Gastroesophageal sphincter (tissue), 4 donors: ENCODE results near the gene TRAPPC5. TPM values are rescaled to one million over a fixed set of nuclear protein-coding genes. Genes with fewer than 3 reads are reported as not detected.

Source experiments
- ATAC-seq: fragments of 150-250 bp; one replicate; pipeline ENCODE4 v1.9.1; 2016; ENCODE audit warnings: mild to moderate bottlenecking, moderate library complexity
- H3K27ac ChIP-seq, 4 donors: fragments of 200-600 bp; sonication (generic) in 3 of 4; 1 replicate in 3 of 4; 2 replicates in 1 of 4; pipeline ENCODE4 v1.5.1; 2016 to 2019
- H3K27me3 ChIP-seq: fragments of 200-600 bp; sonication (generic); one replicate; pipeline ENCODE4 v1.5.1; 2019
- H3K36me3 ChIP-seq, 2 donors: fragments of 200-600 bp; sonication (generic); one replicate each; pipeline ENCODE4 v1.5.1; 2019; ENCODE audit warnings: control low read depth in 1 of 2
- H3K4me1 ChIP-seq, 3 donors: fragments of 200-600 bp; sonication (generic); 1 replicate in 2 of 3; 2 replicates in 1 of 3; pipeline ENCODE4 v1.5.1; 2016 to 2019; ENCODE audit warnings: control low read depth in 2 of 3
- H3K4me3 ChIP-seq, 2 donors: fragments of 200-600 bp; sonication (generic); one replicate each; pipeline ENCODE4 v1.5.1; 2019; ENCODE audit warnings: mild to moderate bottlenecking in 1 of 2, moderate library complexity in 1 of 2
- H3K9me3 ChIP-seq, 3 donors: fragments of 200-600 bp; sonication (generic); one replicate each; pipeline ENCODE4 v1.5.1; 2017 to 2019; ENCODE audit warnings: control low read depth in 2 of 3
- EP300 ChIP-seq: sonication (generic); formaldehyde crosslinking; IDR thresholded peaks from one replicate; pipeline ENCODE4 v1.6.1; 2017; ENCODE audit warnings: antibody characterized with exemption, mild to moderate bottlenecking
- POLR2A ChIP-seq, 2 donors: fragments of 450-650 bp; IDR thresholded peaks; one replicate each; pipeline ENCODE4 v1.6.1; 2017; ENCODE audit warnings: antibody characterized with exemption in 2 of 2, mild to moderate bottlenecking in 2 of 2, moderate library complexity in 1 of 2
- POLR2AphosphoS5 ChIP-seq: sonication (generic); formaldehyde crosslinking; IDR thresholded peaks from one replicate; pipeline ENCODE4 v1.6.1; 2017; ENCODE audit warnings: antibody characterized with exemption
- WGBS, 2 donors: methylation state at CpG; one replicate each; pipeline ENCODE4 v1.1.5; 2018; ENCODE audit warnings: low coverage in 1 of 2; 5-methylcytosine and 5-hydroxymethylcytosine counted together
- total RNA-seq, 4 donors: library from RNA; depleted of rRNA; stranded (reverse); fragments of >200 nt; gene quantifications; one replicate each; pipeline ENCODE4 v1.1.0, GENCODE V29; 2016
- TF ChIP-seq, protein P1 (sequence below), 4 experiments: fragments of 200-600 bp in 2 of 4; fragments of 450-650 bp in 2 of 4; sonication (generic) in 1 of 4; IDR thresholded peaks; one replicate each; pipeline ENCODE4 v1.5.1; 2017 to 2019; ENCODE audit warnings: antibody characterized with exemption in 4 of 4, mild to moderate bottlenecking in 2 of 4, moderate library complexity in 2 of 4

Gene TRAPPC5
- total RNA-seq, 4 donors from 2014 or later, result 56.0 to 69.0 (median 64.0) TPM

DNA sequence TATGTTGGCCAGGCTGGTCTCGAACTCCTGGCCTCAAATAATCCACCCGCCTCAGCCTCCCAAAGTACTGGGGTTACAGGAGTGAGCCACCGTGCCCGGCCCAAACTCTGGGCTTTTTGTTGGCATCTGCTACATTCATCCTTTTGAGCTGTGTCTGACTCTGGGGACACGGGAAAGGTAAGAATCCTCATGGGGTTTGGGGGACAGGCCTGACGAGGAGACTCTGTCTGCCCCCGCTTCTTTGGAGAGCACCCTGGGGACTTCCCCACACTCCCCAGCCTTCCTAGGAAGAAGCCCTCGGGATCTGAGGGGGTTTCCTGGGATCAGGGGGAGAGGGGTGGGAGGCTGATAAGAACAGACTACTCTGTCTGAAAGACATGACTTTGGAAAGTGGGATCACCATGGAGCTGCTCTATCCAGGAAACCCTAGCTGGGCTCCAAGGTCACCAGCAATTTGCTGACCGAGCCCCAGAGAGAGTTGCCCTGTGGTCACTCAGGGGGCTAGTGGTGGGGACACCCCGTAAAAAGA, 29.4 kb downstream of the TRAPPC5 start:
- no peaks in the 10 kb centered on the region for H3K36me3 ChIP-seq
- ATAC-seq, result no peak
- WGBS, 2 donors, result no CpG with 5 or more reads among the region's 10 CpGs
- H3K27ac ChIP-seq, result no peak overlapping the region
- H3K4me3 ChIP-seq, result no peak overlapping the region
- TF ChIP-seq EP300 (no peak), POLR2A (IDR thresholded peaks at IDR 0.05) (no peak), POLR2AphosphoS5 (no peak)
- TF ChIP-seq, protein P1, sequence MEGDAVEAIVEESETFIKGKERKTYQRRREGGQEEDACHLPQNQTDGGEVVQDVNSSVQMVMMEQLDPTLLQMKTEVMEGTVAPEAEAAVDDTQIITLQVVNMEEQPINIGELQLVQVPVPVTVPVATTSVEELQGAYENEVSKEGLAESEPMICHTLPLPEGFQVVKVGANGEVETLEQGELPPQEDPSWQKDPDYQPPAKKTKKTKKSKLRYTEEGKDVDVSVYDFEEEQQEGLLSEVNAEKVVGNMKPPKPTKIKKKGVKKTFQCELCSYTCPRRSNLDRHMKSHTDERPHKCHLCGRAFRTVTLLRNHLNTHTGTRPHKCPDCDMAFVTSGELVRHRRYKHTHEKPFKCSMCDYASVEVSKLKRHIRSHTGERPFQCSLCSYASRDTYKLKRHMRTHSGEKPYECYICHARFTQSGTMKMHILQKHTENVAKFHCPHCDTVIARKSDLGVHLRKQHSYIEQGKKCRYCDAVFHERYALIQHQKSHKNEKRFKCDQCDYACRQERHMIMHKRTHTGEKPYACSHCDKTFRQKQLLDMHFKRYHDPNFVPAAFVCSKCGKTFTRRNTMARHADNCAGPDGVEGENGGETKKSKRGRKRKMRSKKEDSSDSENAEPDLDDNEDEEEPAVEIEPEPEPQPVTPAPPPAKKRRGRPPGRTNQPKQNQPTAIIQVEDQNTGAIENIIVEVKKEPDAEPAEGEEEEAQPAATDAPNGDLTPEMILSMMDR (IDR thresholded peaks at IDR 0.05), result no peak
- peaks cover 33% of the 10 kb centered on the region for H3K27me3 ChIP-seq
- H3K4me1 ChIP-seq, result no peaks in the 10 kb centered on the region
- no peaks in the 10 kb centered on the region for H3K9me3 ChIP-seq

DNA sequence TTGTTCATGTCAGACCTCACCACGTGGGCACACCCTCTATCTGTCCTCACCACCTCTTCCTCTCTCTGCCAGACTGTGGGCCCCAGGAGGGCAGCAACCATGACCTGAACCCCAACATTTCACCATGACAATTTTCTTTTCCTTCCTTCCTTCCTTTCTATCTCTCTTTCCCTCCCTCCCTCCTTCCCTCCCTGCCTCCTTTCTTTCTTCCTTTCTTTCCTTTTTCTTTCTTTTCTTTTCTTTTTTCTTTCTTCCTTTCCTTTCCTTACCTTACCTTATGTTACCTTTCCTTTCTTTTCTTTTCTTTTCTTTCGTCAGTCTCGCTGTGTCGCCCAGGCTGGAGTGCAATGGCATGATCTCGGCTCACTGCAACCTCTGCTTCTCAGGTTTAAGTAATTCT, 30.0 kb downstream of the TRAPPC5 start:
- 71 to 76% methylated on average over 5 of the region's 5 CpGs for WGBS, 2 donors
- Histone ChIP-seq H3K27me3 (peaks cover 27% of the 10 kb centered on the region), H3K36me3 (no peaks in the 10 kb centered on the region), H3K9me3 (no peaks in the 10 kb centered on the region), H3K27ac (no peak overlapping the region), H3K4me3 (no peak overlapping the region), H3K4me1 (no peaks in the 10 kb centered on the region)
- no peak for ATAC-seq
- TF ChIP-seq POLR2A (IDR thresholded peaks at IDR 0.05), result no peak
- TF ChIP-seq, protein P1 (IDR thresholded peaks at IDR 0.05), result no peak
- TF ChIP-seq EP300, result no peak
- TF ChIP-seq POLR2AphosphoS5, result no peak

DNA sequence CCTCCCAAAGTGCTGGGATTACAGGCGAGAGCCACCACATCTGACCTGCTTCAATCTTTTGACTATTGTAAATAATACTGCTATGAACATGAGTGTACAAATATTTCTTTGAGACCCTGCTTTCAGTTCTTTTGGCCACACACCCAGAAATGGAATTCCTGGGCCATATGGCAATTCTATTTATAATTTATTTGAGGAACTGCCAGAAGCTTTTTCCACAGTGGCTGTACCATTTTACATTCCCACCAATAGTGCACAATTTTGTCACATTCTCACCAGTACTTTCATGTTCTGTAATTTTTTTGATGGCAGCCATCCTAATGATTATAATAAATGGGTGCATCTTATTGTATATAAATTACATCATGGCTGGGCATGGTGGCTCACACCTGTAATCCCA, 35.0 kb downstream of the TRAPPC5 start:
- peaks cover 0 to 15% (median 0%) of the 10 kb centered on the region in 3 donors for H3K9me3 ChIP-seq
- ATAC-seq, result no peak
- peaks cover 33% of the 10 kb centered on the region for H3K27me3 ChIP-seq
- H3K27ac ChIP-seq, result no peak overlapping the region
- H3K4me3 ChIP-seq, result no peak overlapping the region
- H3K36me3 ChIP-seq, result no peaks in the 10 kb centered on the region
- H3K4me1 ChIP-seq, result no peaks in the 10 kb centered on the region
- WGBS, 2 donors, result 27% methylated on average over 1 of the region's 1 CpG; no CpG with 5 or more reads in 1 of the 2 donors
- TF ChIP-seq POLR2A (IDR thresholded peaks at IDR 0.05), result no peak
- TF ChIP-seq POLR2AphosphoS5, result no peak
- TF ChIP-seq, protein P1 (IDR thresholded peaks at IDR 0.05), result no peak
- no peak for TF ChIP-seq EP300

DNA sequence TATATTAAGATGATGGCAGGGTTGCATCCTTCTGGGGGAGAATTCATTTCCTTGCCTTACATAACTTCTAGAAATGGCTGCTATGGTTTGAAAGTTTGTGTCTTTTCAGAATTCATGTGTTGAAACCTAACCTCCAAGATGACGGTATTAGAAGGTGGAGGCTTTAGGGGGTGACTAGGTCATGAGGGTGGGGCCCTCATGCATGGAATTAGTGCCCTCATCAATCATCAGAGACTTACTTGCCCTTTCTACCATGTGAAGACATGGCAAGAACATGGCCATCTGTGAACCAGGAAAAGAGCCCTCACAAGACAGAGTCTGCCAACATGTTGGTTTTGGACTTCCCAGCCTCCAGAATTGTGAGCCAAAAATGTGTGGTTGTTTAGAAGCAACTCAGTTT, 36.1 kb downstream of the TRAPPC5 start:
- Histone ChIP-seq H3K4me3 (no peak overlapping the region), H3K36me3 (no peaks in the 10 kb centered on the region), H3K27me3 (peaks cover 37% of the 10 kb centered on the region), H3K4me1 (no peaks in the 10 kb centered on the region), H3K9me3 (peaks cover 0 to 15% (median 0%) of the 10 kb centered on the region in 3 donors), H3K27ac (no peak overlapping the region)
- TF ChIP-seq EP300 (no peak), POLR2AphosphoS5 (no peak)
- TF ChIP-seq, protein P1 (IDR thresholded peaks at IDR 0.05), result no peak
- ATAC-seq, result no peak
- 50 to 80% methylated on average over 1 of the region's 1 CpG for WGBS, 2 donors

DNA sequence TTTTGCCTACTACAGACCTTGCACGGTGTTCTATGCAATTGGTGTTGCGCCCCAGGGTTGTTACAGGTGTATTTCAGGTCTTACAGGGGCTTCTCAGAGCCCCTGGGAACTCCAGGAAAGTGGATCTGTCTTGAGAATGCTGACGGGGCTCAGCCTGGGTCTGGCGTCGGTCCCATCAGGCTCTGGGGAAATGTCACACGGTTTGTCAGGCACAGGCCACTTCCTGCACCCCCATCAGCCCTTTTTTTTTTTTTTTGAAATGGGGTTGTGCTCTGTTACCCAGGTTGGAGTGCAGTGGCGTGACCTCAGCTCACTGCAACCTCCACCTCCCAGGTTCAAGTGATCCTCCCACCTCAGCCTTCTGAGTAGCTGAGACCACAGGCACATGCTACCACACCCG, 38.0 kb downstream of the TRAPPC5 start:
- Histone ChIP-seq H3K27me3 (peaks cover 53% of the 10 kb centered on the region), H3K27ac (no peak overlapping the region), H3K36me3 (no peaks in the 10 kb centered on the region), H3K4me1 (no peaks in the 10 kb centered on the region), H3K4me3 (no peak overlapping the region), H3K9me3 (peaks cover 0 to 15% (median 0%) of the 10 kb centered on the region in 3 donors)
- ATAC-seq, result no peak
- WGBS, 2 donors, result 42% methylated on average over 6 of the region's 8 CpGs; no CpG with 5 or more reads in 1 of the 2 donors
- TF ChIP-seq POLR2A (IDR thresholded peaks at IDR 0.05) (no peak), POLR2AphosphoS5 (no peak), EP300 (no peak)
- TF ChIP-seq, protein P1 (IDR thresholded peaks at IDR 0.05), result no peak
